SIG-M5 (cell line): Measurements from ENCODE around the gene FUT1.

ENCODE experiments used
- DNase-seq: peaks from one replicate; lab custom pipeline; 2025; lab: John Stamatoyannopoulos, UW

Gene FUT1

GRCh38 chr19:48741129-48741999 is 11.1 kb downstream of the FUT1 start:
- no peak for DNase-seq

DNA sequence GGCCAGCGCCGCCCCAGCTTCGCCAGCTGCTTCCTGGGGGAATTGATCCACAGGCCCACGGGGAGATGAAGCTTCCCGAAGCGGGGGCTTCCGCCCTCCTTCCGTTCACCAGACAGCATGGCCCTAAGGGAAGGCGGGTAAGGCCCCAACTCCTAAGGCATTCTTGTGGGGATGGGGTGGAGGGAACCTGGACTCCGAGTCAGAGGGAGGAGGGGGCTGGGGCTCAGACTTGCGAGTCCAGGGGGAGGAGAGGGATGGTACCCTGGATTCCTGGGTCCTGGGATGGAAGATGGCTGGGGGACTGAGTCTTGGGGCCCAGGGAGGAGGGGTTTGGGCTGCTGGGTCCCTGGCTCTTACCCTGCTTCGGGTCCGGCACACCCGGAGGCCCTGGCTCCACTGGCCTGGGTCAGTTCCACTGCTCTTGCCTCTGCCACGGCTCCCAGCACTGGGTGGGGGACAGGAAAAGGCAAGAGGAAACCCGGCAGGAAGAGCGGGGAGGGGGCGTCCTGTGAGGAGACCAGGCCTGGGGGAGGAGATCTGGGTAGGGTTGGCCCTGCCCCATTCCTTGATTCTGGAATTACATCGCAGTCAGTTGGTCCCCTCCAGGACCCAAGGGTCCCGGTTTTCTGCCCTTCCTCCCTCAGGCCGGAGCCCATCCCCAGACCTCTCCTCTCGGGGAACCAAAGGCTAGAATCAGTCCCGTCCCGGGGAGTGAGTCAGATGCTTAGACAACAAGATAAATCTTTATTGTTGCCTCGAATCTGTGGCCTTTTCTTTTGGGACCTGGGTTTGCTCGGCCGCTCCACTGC is 12.1 kb downstream of the FUT1 start, which contains the start of gene RASIP1:
Gene RASIP1 (minus strand): TSS at position 447 of the 809 bp plus-strand sequence. CDS start 328 bp downstream, at position 119.
- no peak for DNase-seq

DNA sequence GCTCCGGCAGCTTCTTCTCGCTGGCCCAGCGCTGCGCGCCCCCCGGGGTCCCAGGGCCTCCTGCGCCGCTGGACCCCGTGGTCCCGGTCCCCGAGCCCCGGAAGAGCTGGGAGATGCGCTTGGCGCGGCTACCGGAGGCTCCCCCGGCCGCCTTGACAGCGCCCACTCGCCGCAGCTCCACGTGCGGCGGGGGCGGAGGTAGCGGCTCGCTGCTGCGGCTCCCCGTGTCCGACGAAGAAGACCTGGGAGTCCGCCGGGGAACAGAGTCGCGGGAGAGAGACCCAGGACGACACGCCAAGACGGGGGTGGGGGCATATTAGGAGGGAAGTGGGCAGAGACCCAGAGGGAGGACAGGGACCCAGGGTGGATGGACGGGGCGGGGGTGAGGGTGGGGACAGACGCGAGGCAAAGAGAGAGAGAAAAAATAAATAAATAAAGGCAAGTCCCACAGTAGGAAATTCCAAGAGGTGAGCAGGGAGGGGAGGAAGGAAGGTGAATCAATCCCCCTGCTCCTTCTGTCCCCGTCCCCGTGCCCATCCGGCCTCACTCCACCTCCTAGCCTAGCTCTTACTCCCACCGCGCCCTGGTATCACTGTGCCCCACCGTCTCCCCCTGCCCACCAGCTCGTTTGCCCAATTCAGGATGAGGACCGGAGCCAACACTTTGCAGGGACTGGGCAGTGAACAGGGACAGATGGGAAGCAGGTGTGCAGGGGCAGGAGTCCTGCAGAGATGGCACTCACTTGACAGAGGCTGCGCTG is 12.9 kb downstream of the FUT1 start:
- DNase-seq: no peak

- DNase-seq: no peak
Observed at GRCh38 chr19:48738557-48739403, 13.7 kb downstream of the FUT1 start.

- DNase-seq: no peak
Observed at GRCh38 chr19:48737360-48737998, 15.0 kb downstream of the FUT1 start.

DNA sequence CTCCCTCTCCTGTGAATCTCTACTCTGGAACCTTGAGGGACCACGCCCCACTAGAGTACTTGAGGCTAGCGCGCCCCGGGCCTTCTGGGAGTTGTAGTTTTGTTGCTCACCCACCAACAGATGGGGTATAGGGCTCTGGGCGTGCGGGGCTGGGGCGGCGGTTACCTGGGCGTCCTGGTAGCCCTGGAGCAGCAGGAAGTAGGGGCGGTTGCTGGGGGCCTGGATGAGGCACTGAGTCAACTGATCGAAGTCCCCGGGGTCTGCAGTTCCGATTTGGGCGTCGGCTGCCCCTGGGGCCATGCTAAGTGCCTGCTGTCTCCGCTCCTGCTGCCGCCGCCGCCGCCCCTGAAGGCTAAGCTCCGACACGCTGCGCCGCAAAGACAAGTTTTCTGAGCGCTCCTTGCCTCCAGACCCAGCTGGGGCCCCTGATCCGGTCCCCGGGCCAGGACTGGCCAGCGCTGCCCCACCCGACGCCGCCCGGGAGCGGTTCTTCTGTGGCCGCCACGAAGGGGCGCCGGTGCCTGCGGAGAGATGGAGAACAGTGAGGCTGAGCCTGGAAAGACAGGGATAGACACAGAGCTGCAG is 17.3 kb downstream of the FUT1 start:
- no peak for DNase-seq

GRCh38 chr19:48734625-48735024 is 17.8 kb downstream of the FUT1 start:
- DNase-seq: no peak

DNA sequence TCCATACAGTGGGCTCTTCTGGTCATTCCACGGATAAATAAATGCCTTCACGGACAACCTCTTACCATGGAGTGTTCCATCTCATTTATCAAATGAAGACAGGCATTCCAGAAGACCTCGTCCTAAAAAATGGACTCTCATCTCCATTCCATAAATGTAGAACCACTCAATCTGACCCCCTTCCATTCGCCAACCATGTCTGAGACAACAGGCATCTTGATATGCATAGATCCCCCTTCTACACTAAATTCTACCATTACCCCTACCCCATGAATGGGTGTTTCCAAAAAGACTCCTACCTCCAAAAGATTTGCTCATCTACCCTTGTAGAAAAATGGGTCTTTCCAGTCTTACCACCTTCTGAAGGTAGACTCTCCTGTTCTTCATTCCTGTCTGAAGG is 21.0 kb downstream of the FUT1 start:
- no peak for DNase-seq

- no peak for DNase-seq
Observed at GRCh38 chr19:48728911-48729664, 23.4 kb downstream of the FUT1 start.

DNA sequence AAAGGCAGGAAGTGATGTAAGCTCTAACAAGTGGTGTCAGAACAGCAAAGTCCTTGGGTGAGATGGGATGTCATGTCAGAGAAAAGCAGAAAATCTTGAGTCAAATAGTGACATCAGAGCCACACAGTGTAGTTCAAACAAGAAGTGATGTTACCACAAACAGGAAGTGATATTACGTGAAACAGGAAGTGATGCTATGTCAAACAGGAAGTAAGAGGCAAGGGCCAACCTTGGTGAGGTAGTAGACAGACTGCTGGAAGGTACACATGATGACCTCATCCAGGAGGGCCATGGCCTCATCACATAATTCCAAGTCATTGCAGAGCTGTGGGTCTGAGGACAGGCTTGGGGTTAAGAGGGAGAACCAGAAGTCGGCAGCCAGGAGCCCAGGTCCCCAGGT is 25.9 kb downstream of the FUT1 start:
- DNase-seq: peak; percentile 72

DNA sequence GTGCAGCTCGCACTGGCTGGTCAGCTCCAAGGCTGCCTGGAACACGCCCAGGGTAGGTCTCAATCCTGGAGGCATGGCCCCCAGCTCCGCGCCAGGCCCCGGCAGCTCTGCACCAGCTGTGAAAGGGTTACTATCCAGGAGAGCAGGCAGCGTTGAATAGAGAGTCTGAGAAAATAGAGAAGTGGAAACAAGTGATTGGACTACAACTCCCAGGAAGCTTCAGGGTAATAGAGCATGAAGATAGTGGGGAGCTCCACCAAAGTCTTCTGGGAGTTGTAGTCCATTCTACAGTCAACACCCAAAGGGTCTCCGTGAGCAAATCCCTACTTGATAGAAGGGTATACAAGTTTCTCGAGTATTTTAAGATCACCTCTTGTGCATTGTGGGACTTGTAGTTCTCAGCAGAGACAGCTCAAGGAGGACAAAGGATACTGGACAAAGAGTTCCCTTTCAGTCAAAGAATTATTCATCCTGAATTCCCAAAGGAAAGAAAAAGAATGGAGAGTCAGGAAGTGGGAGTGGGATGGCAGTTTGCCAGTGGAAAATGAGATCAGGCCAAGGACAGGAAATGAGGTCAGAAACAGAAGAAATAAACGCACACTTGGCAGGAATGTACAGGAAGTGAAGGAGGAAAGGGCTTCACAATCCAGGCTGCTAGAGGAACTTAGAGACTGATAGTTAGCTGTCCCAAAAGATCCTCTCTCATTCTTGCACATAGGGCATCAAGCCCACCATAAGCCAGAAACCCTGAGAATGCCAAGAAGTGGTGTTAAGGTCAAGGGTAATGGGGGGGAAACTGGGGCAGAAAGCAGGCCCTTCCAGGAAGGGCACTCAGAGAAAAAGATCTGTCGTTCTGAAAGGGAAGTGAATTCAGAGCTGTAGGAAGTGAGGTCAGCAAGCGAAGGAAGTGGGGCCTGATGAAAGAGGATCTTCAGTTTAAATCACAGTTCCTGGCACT is 27.4 kb downstream of the FUT1 start:
- peak; percentile 79 for DNase-seq

GRCh38 chr19:48722196-48722708 is 30.2 kb downstream of the FUT1 start:
- DNase-seq: no peak

- peak; percentile 68 for DNase-seq
Observed at GRCh38 chr19:48720613-48721296, 31.7 kb downstream of the FUT1 start.

DNA sequence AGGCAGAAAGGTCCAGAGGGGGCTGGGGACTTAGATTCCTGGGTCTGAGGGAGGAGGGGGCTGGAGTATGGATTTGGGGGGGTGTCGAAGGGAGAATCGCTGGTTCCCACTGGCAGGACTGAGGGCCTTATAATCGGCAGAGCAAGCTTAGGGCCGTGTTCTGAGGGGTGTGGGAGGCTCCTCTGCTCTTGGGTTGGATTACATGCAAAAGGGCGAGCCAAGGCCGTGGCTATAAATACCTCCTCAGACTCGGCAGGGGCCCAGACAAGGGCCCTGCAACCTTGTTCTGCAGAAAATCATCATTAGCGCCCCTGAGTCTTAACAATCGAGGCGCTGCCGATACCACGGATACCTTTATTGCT is 32.2 kb downstream of the FUT1 start:
- DNase-seq: no peak

DNA sequence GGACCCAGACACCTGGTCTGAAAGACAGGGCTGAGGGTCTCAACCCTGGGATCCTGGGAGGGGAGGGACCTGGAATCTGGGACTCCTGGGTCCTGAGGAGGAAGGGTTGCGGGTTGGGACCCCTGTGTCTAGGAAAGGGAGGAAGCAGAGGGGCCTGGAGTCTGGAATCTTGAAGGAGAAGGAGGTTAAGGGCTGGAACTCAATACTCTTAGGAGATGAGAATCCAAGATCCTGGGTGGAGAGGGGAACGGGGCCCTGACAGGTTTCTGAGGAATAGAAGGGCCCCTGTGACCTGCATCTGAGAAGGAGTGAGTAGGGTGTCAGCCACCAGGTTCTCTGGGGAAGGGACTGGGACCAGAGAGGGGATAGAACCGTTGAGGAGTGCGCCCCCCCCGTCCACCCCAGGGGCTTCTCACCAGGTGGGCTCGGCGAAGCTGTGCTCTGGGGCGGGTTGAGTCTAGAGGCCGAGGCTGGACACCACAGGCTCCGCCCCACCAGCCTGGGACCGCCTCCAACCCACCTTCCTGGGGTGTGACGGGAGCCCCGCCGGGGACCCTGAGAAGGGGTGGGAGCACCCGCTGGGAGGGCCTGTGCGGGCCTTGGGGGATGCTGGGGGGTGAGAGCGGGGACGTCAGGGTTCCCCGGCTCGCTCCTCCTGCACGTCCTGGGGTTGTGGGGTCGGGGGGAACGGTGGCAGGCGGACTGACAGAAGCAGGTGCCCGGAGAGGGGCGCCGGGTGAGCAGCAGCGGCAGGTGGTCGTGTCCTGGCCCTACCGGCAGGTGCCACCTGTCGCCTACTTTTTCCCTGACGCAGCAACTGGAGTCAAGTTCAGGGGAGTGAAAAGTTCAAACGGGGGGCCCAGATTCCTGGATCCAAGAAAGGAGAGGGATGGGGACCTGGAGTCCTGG is 32.9 kb downstream of the FUT1 start, which contains the start of gene MAMSTR:
Gene MAMSTR (minus strand): TSS at position 463 of the 909 bp plus-strand sequence. CDS start 694 bp downstream, outside the sequence.
- DNase-seq: no peak

- no peak for DNase-seq
Observed at GRCh38 chr19:48718711-48719231, 33.7 kb downstream of the FUT1 start.
